Activated CD8-positive, alpha-beta T cell treated with anti-CD3 and anti-CD28 coated beads for 36 hours (primary cell): ENCODE measurements around the gene COX6B1. TPM values are rescaled to one million over a fixed set of nuclear protein-coding genes. Genes with fewer than 3 reads are reported as not detected.

ENCODE experiments used
- ATAC-seq: fragments of 200-7000 bp; cut with Tn5 transposase; one replicate; pipeline ENCODE4 v1.10.0; 2021; ENCODE audit warnings: mild to moderate bottlenecking, moderate library complexity
- CTCF ChIA-PET: fragments of 350-600 bp; sonication (Branson Sonifier 250); formaldehyde crosslinking; loops from one replicate; lab custom pipeline; 2021; ENCODE audit warnings: antibody characterized with exemption; lab: Charles Lee
- POLR2A ChIA-PET: fragments of 350-600 bp; sonication (Branson Sonifier 250); formaldehyde crosslinking; loops from one replicate; lab custom pipeline; 2021; ENCODE audit warnings: antibody characterized with exemption; lab: Charles Lee
- DNase-seq: peaks from one replicate; pipeline ENCODE4 v3.0.0-alpha.2; 2020
- H3K27ac Mint-ChIP-seq: one replicate; pipeline ENCODE4 v1.8.0; 2021; ENCODE audit warnings: mild to moderate bottlenecking, mixed read lengths
- H3K27me3 Mint-ChIP-seq: one replicate; pipeline ENCODE4 v1.8.0; 2021; ENCODE audit warnings: mixed read lengths
- H3K36me3 Mint-ChIP-seq: one replicate; pipeline ENCODE4 v1.8.0; 2021; ENCODE audit warnings: low read depth, mixed read lengths
- H3K4me1 Mint-ChIP-seq: one replicate; pipeline ENCODE4 v1.8.0; 2021; ENCODE audit warnings: low read depth, mixed read lengths
- H3K4me3 Mint-ChIP-seq: one replicate; pipeline ENCODE4 v1.8.0; 2021; ENCODE audit warnings: mild to moderate bottlenecking, moderate library complexity, mixed read lengths
- H3K9me3 Mint-ChIP-seq: one replicate; pipeline ENCODE4 v1.8.0; 2021; ENCODE audit warnings: mixed read lengths
- CTCF ChIP-seq: fragments of 200-600 bp; IDR thresholded peaks from one replicate; pipeline ENCODE4 v1.8.0; 2022; ENCODE audit warnings: antibody characterized with exemption, mild to moderate bottlenecking
- intact Hi-C: fragments of 100-400 bp; cut with micrococcal nuclease; formaldehyde crosslinking; loops from one replicate; pipeline ENCODE4 v1.10.0; 2022
- total RNA-seq, 2 experiments: library from RNA; stranded (reverse); gene quantifications; one replicate each; pipeline ENCODE4 v1.2.3, GENCODE V29; 2021

The COX6B1 gene
- total RNA-seq, 2 experiments from 2014 or later, result 432 to 437 TPM

- no peak for ATAC-seq
- TF ChIP-seq CTCF, result no peak
- DNase-seq, result no peak
- H3K27ac Mint-ChIP-seq, result no peak overlapping the region
- CTCF ChIA-PET, result interaction anchor here (0.6 kb wide), 1 partner anchor 152 kb away, joined by 3 read pairs; no protein-coding TSS in a partner anchor
- H3K9me3 Mint-ChIP-seq, result no peaks in the 10 kb centered on the region
- H3K4me3 Mint-ChIP-seq, result no peak overlapping the region
- no peaks in the 10 kb centered on the region for H3K27me3 Mint-ChIP-seq
- intact Hi-C loops, result no loop called here
- H3K4me1 Mint-ChIP-seq, result no peaks in the 10 kb centered on the region
- H3K36me3 Mint-ChIP-seq, result peaks cover 29% of the 10 kb centered on the region
- POLR2A ChIA-PET, result interaction anchor here (2.2 kb wide), 1 partner anchor 12 kb away, joined by 7 read pairs; no protein-coding TSS in a partner anchor
These were observed 13.8 kb downstream of the COX6B1 start for GRCh38 chr19:35661995-35662340.

- ChIA-PET CTCF (no interaction called here), POLR2A (no interaction called here)
- Mint-ChIP-seq H3K27ac (no peak overlapping the region), H3K4me1 (no peaks in the 10 kb centered on the region), H3K4me3 (no peak overlapping the region), H3K36me3 (peaks cover 16% of the 10 kb centered on the region), H3K9me3 (no peaks in the 10 kb centered on the region), H3K27me3 (no peaks in the 10 kb centered on the region)
- DNase-seq (no peak), ATAC-seq (no peak)
- TF ChIP-seq CTCF, result no peak
- intact Hi-C loops, result no loop called here
These were observed 15.9 kb downstream of the COX6B1 start for GRCh38 chr19:35663981-35664380.

- peaks cover 10% of the 10 kb centered on the region for H3K36me3 Mint-ChIP-seq
- CTCF ChIA-PET, result no interaction called here
These were observed 17.0 kb downstream of the COX6B1 start for GRCh38 chr19:35665157-35665556.

GRCh38 chr19:35665604-35666003 is 17.5 kb downstream of the COX6B1 start:
- DNase-seq, result no peak
- ChIA-PET CTCF (no interaction called here), POLR2A (no interaction called here)
- intact Hi-C loops, result no loop called here
- no peak for ATAC-seq
- TF ChIP-seq CTCF, result no peak
- Mint-ChIP-seq H3K27me3 (peaks cover 8% of the 10 kb centered on the region), H3K36me3 (peaks cover 10% of the 10 kb centered on the region), H3K4me1 (no peaks in the 10 kb centered on the region), H3K4me3 (no peak overlapping the region), H3K9me3 (no peaks in the 10 kb centered on the region), H3K27ac (no peak overlapping the region)

More at GRCh38 chr19:35665157-35665556, 17.0 kb downstream of the COX6B1 start:
- Mint-ChIP-seq H3K27me3 (peaks cover 7% of the 10 kb centered on the region), H3K4me1 (no peaks in the 10 kb centered on the region), H3K4me3 (no peak overlapping the region), H3K27ac (no peak overlapping the region), H3K9me3 (no peaks in the 10 kb centered on the region)
- POLR2A ChIA-PET, result no interaction called here
- intact Hi-C loops, result no loop called here
- DNase-seq (no peak), ATAC-seq (no peak)
- no peak for TF ChIP-seq CTCF

- no peak for TF ChIP-seq CTCF
- no peak for DNase-seq
- Mint-ChIP-seq H3K36me3 (peaks cover 8% of the 10 kb centered on the region), H3K27ac (no peak within 1 kb of the TSS), H3K27me3 (peaks cover 10% of the 10 kb centered on the region), H3K9me3 (no peaks in the 10 kb centered on the region), H3K4me3 (no peak within 1 kb of the TSS), H3K4me1 (no peaks in the 10 kb centered on the region)
- intact Hi-C loops, result no loop called here
- POLR2A ChIA-PET, result no interaction called here
- CTCF ChIA-PET, result interaction anchor here (0.6 kb wide), 1 partner anchor 153 kb away, joined by 4 read pairs; no protein-coding TSS in a partner anchor
- no peak for ATAC-seq
These were observed 18.3 kb downstream of the COX6B1 start, which contains the start of gene UPK1A for GRCh38 chr19:35666251-35666913. UPK1A (plus strand) TSS chr19:35666517; CDS start chr19:35666813, 296 bp downstream.
